RKO (cell line): ENCODE results near the gene NAT9.

Source experiments
- DNase-seq: peaks from one replicate; pipeline ENCODE4 v3.0.0-alpha.2; 2016; ENCODE audit warnings: low spot score

The NAT9 gene

DNA sequence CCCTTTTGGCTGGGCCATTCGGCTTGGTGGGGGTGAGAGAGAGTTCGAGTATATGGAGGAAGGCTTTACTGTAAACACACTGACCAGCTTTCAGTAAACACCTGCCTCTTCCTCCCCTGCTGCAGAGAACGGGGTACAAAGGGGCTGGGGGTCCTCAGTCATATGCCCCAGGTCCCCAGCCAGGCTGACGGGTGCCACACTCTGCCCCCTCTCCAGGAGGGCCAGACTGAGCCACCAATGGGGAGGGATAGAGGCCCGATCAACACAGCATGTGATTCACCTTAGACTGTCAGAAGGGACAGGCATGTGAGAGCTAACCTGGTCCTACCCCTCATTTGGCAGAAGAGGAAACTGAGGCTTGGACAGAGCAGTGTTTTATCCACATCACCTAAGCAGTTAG is 14.7 kb downstream of the NAT9 start:
- DNase-seq, result no peak

DNA sequence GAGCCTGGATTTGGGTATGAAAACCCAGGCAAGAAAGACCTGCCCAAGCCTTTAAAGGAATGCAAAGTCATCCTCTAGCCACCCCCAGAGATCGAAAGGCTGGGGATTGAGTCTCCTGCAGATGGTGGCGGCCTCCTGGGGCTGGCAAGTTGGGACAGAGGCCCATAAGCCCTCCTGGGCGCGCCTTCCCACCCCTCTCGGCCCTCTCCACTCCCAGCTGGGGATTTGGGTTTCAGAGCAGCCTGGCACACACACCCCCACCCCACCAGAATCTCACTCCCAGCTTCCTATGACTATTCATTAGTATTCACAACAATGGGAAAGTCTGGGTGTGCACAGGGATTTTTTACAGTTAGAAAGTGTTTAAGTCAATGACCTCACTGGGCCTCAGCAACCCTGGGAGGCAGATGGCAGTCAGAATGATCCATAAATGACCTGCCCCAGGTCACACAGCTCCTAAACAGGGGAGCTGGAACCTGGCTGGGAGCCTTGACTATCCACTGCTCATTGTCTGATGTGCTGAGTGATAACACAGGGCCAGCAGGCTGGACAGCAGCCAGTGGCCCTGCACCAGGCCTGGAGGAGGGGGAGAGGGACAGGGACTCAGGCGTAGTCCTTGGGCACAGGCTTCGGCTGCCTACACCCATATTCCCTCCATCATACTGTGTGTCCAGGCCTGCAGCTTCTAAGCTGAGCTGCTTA is 15.6 kb downstream of the NAT9 start:
- no peak for DNase-seq

DNA sequence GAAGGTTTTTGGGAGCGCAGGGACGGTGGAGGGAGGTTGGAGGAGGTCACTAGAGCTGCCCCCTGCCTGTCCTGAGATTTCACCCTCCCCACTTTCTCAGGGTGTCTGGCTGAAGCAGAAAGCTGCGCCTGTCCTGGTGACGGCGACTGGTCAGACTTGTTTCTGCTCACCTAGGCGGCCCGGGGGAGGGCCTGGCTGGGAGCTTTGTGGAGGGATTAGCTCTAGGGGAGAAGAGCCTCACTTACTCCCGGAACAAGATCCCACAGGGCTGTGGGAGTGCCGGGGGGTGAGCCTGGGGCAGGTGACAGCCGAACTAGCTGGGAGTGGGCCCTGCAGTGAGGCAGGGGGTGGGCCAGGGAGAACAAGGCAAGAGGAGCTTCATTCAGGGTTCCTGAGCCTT is 16.2 kb downstream of the NAT9 start:
- DNase-seq, result no peak

DNA sequence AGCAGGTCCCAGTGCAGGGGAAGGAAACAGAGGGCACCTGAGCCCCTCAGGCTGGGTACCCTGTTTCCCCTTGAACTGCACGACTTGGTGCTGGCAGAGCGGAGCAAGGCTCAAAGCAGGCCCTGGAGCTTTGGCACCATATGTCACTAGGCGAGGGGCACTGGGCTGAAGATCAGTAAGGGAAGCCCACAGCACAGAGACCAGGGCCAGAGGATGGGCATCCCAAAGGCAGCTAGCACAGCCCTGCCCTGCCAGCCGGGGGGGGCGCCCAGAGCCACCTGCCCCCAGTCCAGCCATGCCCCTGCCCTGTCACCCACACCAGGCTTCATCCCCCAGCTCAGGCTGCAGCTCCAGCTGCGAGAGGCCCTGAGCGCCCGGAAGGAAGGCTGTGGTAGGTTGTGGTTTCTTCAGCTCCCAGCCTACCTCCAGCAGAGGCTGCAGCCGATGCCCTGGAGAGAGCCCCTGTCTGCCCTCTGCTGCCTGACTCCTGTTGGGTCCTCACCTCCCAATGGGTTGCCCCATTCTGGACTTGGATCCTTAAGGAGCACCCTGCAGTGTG is 16.8 kb downstream of the NAT9 start:
- DNase-seq, result no peak

DNA sequence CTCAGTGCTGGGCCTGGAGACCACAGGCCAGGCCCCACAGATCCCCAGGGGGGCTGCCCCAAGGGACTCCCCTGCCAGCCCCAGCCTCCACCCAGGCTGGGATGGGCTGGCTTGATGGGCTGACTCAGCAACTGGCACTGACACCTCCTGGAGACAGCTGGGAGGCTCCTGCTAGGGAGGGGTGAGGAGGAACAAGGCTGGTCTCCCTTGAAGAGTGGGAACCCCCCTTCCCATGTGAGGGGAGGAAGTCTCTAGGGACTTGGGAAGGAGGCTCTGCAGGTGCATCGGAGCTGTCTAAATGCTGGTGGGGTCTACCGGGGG is 17.3 kb downstream of the NAT9 start:
- no peak for DNase-seq

DNA sequence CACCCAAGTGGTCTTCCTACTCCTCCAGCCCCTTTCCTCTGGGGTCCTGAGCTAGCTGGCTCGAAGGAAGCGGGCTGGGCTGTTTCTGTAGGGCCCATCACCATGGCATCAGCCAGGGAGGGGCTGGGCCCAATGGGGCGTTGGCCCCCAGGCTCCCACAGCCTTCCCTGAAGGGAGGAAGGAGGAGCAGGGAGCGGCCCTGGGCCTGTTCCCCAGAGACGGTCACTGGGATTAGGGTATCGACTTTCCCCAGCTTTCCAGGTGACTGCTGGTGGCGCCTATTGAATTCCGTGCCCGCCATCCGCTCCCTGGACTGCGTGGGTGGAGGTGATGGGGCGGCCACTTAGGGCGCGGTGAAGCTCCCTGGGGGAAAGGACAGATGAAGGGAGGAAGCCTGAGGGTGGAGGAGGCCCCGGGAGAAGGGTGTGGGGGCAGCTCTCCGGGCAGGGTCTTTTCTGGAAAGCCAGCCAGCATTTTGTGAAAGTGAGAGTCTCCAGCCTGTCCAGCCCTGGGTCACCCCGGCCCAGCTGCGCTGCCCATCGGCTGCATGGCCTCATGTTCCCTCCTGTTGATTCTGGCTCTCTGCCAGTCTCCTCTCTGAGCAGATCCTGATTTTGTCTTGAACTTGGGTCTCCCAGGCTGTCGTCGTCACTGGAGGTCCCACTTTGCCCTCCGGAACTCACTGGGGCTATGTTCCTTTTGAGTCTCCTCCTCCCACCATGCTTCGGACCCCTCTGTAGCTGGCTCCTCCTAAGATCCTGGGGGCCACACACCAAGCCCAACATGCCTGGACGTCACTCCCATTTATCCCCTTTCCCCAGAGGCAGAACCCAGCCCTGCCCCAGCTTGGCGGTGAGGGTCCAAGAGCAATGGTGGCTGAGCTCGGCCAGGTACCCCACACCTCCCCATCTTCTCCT is 18.0 kb downstream of the NAT9 start:
- no peak for DNase-seq

DNA sequence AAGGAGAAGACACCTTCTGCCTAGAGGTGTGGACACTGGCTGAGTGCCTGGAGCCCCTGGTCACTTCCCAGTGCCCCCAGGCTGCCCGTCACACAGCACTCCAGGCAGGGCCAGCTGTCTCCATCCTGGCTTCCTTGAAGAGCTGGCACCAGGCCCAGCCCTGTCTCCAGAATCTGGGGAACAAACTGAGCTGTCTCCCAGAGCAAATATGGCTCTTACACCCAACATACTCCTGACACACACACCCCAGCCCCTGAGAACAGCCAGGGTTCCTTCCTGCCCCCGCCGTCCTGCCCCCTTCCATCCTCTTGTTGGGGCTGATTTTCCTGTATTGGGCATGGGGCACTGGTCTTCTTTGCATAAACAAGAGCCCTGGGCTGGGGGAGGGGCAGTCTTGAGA is 18.6 kb downstream of the NAT9 start:
- no peak for DNase-seq

DNA sequence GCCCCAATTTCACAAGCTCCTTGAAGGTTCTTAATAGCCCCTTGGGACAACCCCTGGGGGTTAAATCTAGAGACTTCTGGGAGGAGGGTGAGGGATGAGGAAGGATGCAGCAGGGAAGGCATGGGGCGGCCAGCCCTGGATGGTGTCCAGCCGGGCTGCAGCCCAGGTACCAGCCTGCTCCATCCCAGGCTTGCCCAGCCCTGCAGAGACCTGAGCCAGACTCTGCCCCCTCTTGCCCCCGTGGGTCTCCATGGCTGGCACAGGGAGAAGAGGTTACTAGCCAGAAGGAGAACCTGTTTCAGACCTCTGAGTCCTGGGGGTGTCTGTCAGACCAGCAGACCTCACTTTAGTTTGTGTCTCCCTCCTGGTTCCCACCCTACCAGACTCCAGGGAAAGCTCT is 19.3 kb downstream of the NAT9 start:
- no peak for DNase-seq

DNA sequence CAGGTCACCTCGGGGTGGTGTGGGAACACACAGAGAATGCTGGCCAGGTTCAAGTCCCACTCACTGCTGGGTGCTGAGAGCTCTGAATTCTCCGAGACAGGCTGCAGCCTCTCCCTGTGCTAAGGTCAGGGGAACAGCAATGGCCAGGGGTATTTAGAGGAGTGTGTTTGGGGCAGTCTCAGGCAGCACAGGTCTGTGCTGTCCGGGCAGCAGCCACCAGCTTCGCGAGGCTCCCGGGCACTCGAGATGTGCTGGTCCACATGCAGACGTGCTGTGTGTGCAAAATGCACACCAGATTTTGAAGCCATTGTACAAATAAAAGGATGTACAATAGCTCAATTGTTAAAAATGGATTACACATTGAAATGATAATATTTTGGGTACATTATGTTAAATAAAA is 20.6 kb downstream of the NAT9 start:
- DNase-seq, result no peak

DNA sequence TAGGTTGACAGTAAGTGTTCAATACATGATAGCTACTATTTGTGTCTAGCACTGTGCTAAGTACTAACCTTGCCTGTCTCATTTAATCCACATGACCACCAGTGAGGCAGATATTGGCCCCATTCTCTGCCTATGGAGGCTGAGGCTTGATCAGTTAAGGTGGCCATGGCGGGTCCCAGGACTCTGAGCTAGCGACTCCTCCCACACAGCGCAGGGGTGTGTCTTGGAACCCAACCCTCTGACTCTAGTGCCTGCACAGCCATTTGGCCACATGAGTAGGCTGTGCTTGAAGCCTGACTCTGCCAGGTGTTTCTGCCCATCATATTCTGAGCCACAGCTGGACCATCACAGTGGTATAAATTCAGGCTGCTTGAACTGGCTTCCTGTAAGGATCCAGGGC is 21.3 kb downstream of the NAT9 start:
- DNase-seq, result no peak

DNA sequence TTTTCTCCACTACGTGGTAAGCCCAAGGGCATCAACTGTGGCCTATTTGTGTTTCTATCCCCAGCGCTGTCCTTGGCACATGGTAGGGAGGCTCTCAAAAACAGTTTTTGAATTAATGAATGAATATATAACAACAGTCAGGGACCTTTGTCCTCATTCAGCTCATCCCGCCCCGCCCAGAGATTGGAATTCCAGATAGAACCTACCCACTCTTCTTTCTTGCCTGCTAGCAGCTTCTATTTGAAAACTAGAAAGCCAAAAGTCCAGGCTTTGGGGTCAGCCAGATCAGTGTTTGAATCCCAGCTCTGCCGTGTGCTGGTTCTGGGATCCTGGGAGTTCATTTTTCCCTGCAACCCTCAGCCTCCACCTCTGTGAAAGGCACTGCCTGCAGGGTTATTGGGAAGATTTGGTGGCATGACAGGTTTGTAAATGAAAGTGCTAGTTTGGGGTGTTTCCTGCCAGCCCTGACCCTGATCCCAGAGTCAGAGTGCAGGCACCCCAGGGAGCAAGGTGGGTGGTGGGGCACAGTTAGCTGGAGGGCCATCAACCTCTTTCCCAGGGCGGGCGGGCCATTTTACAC is 23.2 kb downstream of the NAT9 start:
- DNase-seq, result no peak

DNA sequence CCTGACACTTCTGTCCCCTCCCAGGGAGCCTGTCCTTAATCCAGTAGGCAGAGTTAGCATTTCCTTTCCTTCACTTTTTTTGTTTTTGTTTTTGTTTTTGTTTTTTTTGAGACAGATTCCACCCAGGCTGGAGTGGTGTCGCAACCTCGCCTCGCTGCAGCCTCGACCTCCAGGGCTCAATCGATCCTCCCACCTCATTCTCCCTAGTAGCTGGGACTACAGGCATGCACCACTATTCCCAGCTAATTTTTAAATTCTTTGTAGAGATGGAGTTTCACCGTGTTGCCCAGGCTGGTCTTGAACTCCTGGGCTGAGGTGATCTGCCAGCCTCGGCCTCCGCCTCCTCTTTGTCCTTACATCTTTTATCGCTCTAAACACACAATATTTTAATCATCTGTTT is 23.7 kb downstream of the NAT9 start:
- no peak for DNase-seq

DNA sequence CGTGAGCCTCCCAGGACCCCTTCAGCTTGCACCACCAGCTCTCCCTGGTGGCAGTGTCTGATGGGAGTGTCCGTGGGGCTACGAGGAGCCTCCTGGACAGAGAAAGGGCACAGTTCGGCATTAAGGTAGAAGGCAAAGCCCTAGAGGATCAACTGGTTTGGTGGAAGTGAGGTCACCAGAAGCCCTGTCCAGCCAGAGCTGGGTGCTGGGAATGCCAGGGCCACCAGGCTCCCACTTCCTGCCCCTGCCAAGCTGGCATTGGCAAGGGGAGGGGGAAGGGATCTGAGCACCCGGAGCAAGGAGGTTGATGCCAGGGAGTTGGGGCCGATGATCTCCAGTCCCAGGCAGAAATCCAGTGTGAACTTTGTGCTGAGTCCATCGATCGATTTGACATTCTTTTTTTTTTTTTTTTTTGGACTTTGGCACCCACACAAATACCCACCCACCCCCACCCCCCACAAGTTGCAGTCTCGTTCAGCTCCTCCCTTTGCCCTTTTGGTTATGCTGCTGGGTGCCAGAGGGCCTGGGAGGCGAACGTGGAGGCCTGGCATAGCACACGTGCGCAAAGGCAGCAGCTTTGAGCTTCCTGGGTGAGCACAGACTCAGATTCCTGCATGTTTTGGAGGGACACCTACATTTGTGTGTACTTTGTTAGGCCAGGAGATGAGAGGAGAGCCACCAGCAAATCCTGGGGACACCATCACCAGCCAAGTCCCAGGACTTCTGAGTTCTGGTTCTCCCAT is 25.6 kb downstream of the NAT9 start:
- no peak for DNase-seq

DNA sequence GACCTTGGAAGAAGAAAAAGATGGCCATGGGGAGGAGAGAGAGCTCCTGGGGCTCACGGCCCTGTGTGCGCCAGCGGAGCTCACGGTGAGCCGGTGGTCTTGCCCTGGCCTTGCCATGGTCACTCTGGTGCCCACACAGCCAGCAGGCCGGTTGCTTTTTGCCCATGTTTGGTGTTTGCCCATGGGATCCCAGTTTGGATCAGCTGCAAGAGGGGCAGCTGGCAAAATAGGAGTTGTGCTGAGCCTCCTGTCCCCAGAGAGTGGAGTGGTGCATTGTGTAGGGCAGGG is 26.2 kb downstream of the NAT9 start:
- no peak for DNase-seq

DNA sequence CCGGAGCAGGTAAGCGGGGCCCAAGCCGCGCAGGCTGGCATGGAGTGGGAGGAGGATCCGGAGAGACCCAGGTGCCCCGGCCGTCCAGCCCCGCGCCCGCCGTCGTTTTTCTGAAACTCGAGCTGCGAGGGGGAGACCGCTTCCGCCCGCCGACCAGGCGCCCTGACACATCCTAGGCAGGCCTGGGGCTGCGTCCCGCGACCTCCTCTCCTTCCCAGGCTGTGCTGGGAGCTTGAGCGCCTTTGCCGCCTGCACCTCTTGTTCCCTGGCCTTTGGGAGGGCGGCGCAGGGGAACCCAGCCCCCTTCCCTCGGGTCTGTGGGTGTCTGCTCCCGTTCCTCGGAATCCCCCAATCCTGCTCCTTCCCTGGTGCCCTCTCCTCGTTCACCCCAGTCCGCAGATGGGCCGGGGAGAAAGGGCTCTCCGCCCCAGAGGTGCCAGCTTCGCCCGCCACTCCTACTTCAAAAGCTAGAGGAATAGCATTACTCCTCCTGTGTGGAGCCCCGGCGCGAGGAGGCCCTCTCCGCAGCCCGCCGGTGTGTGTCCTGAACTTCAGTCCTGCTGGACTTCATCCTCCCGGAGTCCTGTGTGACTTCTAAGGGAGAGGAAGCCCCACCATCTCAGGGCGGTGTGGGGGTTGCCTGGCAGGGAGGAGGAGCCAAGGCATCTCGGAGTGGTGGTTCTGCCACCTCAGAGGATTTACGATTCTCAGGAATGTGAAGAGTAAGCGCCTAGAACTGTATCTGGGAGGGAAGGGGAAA is 26.7 kb downstream of the NAT9 start:
- DNase-seq, result peak; percentile 68

DNA sequence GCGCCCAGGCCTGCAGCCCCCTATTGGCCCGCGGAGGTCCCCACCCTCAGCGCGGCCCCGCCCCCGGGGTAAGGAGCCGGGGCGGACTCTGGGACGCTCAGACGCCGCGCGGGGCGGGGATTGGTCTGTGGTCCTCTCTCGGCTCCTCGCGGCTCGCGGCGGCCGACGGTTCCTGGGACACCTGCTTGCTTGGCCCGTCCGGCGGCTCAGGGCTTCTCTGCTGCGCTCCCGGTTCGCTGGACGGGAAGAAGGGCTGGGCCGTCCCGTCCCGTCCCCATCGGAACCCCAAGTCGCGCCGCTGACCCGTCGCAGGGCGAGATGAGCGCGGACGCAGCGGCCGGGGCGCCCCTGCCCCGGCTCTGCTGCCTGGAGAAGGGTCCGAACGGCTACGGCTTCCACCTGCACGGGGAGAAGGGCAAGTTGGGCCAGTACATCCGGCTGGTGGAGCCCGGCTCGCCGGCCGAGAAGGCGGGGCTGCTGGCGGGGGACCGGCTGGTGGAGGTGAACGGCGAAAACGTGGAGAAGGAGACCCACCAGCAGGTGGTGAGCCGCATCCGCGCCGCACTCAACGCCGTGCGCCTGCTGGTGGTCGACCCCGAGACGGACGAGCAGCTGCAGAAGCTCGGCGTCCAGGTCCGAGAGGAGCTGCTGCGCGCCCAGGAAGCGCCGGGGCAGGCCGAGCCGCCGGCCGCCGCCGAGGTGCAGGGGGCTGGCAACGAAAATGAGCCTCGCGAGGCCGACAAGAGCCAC is 27.4 kb downstream of the NAT9 start, which contains the start of gene NHERF1:
Gene NHERF1, plus strand, starts transcription at position 100 of the 750 bp plus-strand sequence. Its CDS starts 219 bp downstream, at position 319.
- peak; percentile 91 for DNase-seq

DNA sequence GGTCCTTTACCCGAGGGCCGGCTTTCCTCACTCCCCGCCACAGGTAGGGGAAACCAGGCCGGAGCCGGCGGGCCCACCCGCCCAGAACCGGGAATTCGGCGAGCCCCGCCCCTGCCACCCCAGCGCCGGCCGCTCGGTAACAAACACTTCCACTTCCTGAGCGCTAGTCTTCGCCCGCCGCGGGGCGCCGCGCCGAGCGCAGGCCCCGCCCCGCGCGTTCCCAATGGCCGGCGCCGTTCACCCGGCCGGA is 27.9 kb downstream of the NAT9 start:
- DNase-seq, result no peak

DNA sequence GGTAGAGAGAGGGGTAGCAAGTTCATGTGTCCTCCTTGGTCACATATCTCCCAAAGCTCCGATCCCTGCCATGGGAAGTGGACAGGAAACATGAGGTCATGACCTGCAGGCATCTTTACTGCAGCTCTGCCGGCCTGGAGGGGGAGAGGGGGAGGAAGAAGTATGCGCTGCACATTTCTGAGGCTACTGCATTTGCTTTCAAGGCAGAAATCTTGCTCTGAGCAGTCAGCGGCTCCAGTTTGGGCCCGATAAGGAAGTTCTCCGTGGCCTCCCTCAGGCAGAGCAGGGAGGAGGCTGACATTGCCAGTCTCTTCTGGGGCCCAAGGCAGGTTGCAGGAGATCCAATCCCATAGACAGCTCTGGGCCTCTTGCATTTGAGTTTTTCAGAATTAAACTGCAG is 29.2 kb downstream of the NAT9 start:
- no peak for DNase-seq

DNA sequence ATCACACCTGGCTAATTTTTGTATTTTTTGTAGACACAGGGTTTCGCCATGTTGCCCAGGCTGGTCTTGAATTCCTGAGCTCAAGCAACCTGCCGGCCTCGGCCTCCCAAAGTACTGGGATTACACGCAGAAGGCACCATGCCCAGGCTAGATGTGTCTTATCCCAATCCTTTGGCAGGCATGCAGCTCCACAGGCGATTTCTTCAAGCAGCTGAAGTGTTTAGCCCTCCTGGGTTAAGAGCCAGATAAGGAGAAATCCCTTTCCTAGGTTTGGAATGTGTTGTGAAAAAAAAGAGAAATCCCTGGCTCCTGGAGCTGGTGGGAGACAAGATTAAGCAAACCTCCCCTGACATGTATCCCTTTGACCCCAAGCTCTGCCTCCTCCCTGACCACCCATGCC is 29.8 kb downstream of the NAT9 start:
- DNase-seq, result no peak

DNA sequence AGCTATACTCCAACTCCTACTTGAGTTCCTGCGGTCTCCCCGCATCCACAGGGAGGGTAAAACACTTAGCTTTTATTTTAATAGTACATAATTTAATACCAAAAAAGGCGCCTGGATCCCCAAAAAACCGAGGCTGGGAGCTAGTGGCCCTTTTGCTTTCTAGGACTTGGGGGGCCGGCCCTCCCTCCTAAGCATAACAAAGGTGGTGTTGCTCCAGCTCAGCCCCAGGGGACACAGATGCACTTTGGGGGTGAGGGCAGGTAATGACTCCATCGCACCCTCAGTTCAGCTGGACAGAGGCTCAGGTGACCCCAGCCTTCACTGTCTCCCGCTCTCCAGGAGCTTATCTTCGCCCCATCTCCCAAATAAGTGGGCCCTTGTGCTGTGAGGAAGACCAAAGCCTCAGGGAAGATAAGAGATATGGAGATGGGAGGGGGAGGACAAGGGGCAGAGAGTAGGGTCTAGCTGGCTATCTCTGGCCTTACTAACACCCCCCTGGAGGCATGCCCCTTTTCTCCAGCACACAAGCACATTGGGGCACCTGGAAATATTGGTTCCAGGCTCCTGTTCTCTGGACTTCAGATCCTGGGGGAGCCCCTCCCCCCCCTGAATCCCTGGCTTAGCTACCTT is 30.5 kb downstream of the NAT9 start:
- no peak for DNase-seq
